Measurements from ENCODE around the gene OTX1. TPM values are rescaled to one million over a fixed set of nuclear protein-coding genes. Genes with fewer than 3 reads are reported as not detected.
"Not testable (repeated sequence)": the region's sequence is repeated elsewhere in the genome, so short reads cannot be mapped to it uniquely, and the experiment has no call there.

The OTX1 gene
- total RNA-seq, 4 donors from 2014 or later: not detected

- DNase-seq: no peak
- Histone ChIP-seq H3K9me3 (no peaks in the 10 kb centered on the region), H3K27me3 (no peaks in the 10 kb centered on the region), H3K27ac (no peak overlapping the region), H3K36me3 (peaks cover 0 to 3% (median 0%) of the 10 kb centered on the region in 3 donors), H3K4me3 (no peak overlapping the region), H3K4me1 (no peaks in the 10 kb centered on the region)
- no peak for TF ChIP-seq CTCF (IDR thresholded peaks at IDR 0.05)
- no peak for TF ChIP-seq POLR2A (IDR thresholded peaks at IDR 0.05)
These were observed 41.1 kb upstream of the OTX1 start for GRCh38 chr2:63009490-63009889.

- H3K4me1 ChIP-seq: no peaks in the 10 kb centered on the region
- H3K9me3 ChIP-seq: no peaks in the 10 kb centered on the region
- H3K27me3 ChIP-seq: no peaks in the 10 kb centered on the region
- H3K4me3 ChIP-seq: no peak overlapping the region
- no peak overlapping the region for H3K27ac ChIP-seq
- TF ChIP-seq POLR2A (IDR thresholded peaks at IDR 0.05) (no peak), CTCF (IDR thresholded peaks at IDR 0.05) (no peak)
- H3K36me3 ChIP-seq: peaks cover 0 to 8% (median 0%) of the 10 kb centered on the region in 3 donors
- no peak for DNase-seq
These were observed 38.1 kb upstream of the OTX1 start for GRCh38 chr2:63012541-63012940.

- no peak for TF ChIP-seq POLR2A (IDR thresholded peaks at IDR 0.05)
- no peak for TF ChIP-seq CTCF (IDR thresholded peaks at IDR 0.05)
- no peaks in the 10 kb centered on the region for H3K9me3 ChIP-seq
These were observed 37.2 kb upstream of the OTX1 start for GRCh38 chr2:63013438-63013837.

GRCh38 chr2:63015389-63015788 is 35.2 kb upstream of the OTX1 start:
- TF ChIP-seq POLR2A (IDR thresholded peaks at IDR 0.05) (no peak), CTCF (IDR thresholded peaks at IDR 0.05) (no peak)
- DNase-seq: no peak
- no peaks in the 10 kb centered on the region for H3K4me1 ChIP-seq
- no peaks in the 10 kb centered on the region for H3K9me3 ChIP-seq
- peaks cover 0 to 8% (median 0%) of the 10 kb centered on the region in 3 donors for H3K36me3 ChIP-seq
- H3K27me3 ChIP-seq: no peaks in the 10 kb centered on the region
- H3K27ac ChIP-seq: no peak overlapping the region
- no peak overlapping the region for H3K4me3 ChIP-seq

More at GRCh38 chr2:63013438-63013837, 37.2 kb upstream of the OTX1 start:
- Histone ChIP-seq H3K27me3 (no peaks in the 10 kb centered on the region), H3K4me1 (no peaks in the 10 kb centered on the region), H3K4me3 (no peak overlapping the region), H3K27ac (no peak overlapping the region), H3K36me3 (peaks cover 0 to 8% (median 0%) of the 10 kb centered on the region in 3 donors)
- DNase-seq: no peak

- no peaks in the 10 kb centered on the region for H3K9me3 ChIP-seq
- no peaks in the 10 kb centered on the region for H3K4me1 ChIP-seq
- no peak overlapping the region for H3K27ac ChIP-seq
- TF ChIP-seq POLR2A (IDR thresholded peaks at IDR 0.05) (no peak), CTCF (IDR thresholded peaks at IDR 0.05) (no peak)
- H3K27me3 ChIP-seq: no peaks in the 10 kb centered on the region
- H3K36me3 ChIP-seq: peaks cover 0 to 8% (median 0%) of the 10 kb centered on the region in 3 donors
- no peak for DNase-seq
- H3K4me3 ChIP-seq: no peak overlapping the region
These were observed 32.2 kb upstream of the OTX1 start for GRCh38 chr2:63018439-63018838.

GRCh38 chr2:63019686-63020085 is 30.9 kb upstream of the OTX1 start:
- H3K27ac ChIP-seq, H3K9me3 ChIP-seq, H3K27me3 ChIP-seq, DNase-seq, H3K4me1 ChIP-seq, H3K4me3 ChIP-seq, H3K36me3 ChIP-seq: not testable (repeated sequence)
